ENCODE measurements around the gene GXYLT2.

Gene GXYLT2

GRCh38 chr3:73021301-73021835 lies 133.5 kb downstream of the GXYLT2 start:
- CTCF ChIA-PET: no interaction called here
- DNase-seq (ENCODE audit: low spot score): no peak
- no peak overlapping the region for H3K27ac ChIP-seq
- TF ChIP-seq, protein P1, sequence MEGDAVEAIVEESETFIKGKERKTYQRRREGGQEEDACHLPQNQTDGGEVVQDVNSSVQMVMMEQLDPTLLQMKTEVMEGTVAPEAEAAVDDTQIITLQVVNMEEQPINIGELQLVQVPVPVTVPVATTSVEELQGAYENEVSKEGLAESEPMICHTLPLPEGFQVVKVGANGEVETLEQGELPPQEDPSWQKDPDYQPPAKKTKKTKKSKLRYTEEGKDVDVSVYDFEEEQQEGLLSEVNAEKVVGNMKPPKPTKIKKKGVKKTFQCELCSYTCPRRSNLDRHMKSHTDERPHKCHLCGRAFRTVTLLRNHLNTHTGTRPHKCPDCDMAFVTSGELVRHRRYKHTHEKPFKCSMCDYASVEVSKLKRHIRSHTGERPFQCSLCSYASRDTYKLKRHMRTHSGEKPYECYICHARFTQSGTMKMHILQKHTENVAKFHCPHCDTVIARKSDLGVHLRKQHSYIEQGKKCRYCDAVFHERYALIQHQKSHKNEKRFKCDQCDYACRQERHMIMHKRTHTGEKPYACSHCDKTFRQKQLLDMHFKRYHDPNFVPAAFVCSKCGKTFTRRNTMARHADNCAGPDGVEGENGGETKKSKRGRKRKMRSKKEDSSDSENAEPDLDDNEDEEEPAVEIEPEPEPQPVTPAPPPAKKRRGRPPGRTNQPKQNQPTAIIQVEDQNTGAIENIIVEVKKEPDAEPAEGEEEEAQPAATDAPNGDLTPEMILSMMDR (conservative IDR thresholded peaks at IDR 0.05; ENCODE audit: low read depth): no peak
- POLR2A ChIA-PET (ENCODE audit: low non-redundant PET): no interaction called here

- H3K27ac ChIP-seq: no peak overlapping the region
- peak; percentile 7 for DNase-seq (ENCODE audit: low spot score)
- ChIA-PET CTCF (interaction anchor here (0.5 to 0.7 kb wide), 2 partner anchors 61 to 470 kb away, joined by 3 read pairs; no protein-coding TSS in a partner anchor), POLR2A (ENCODE audit: low non-redundant PET) (no interaction called here)
- TF ChIP-seq, protein P1 (conservative IDR thresholded peaks at IDR 0.05; ENCODE audit: low read depth): no peak
These were observed 137.0 kb downstream of the GXYLT2 start for GRCh38 chr3:73024836-73025235.

DNA sequence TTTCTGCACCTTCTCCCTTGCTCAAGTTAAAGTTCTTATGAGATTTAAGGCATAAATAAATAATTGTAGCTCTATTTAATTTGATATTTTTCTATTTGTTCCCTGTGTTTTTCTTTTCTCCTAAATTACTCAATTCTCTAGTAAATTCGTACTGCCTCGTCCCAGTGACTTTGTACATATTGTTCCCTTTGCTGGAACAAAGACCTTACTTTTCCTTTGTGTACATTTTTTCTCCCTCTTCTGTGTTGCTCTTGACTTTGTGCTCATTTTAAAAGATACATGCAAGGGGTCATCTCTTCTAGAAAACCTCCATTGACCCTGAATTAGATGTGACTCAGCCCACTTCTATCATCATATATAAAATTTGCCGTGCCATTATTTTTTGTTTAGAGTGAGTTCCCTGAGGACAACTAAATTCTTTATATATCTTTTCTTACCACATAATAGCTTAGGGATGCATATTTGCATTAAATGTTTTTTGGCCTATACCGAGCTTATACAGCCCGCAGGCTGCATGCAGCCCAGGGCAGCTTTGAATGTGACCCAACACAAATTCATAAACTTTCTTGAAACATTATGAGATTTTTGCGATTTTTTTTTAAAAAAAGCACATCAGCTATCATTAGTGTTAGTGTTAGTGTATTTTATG lies 138.4 kb downstream of the GXYLT2 start:
- TF ChIP-seq, protein P1 (conservative IDR thresholded peaks at IDR 0.05; ENCODE audit: low read depth): no peak
- H3K27ac ChIP-seq: no peak overlapping the region
- ChIA-PET CTCF (no interaction called here), POLR2A (ENCODE audit: low non-redundant PET) (no interaction called here)
- DNase-seq (ENCODE audit: low spot score): no peak

Data from RWPE1 (cell line).